WTC11 (cell line): ENCODE data around the gene SLC26A3.

Experiments used
- AR ChIP-seq: fragments of 250-450 bp; sonication (Bioruptor Pico); IDR thresholded peaks from 2 replicates; pipeline ENCODE4 v1.9.0; 2021; ENCODE audit warnings: mild to moderate bottlenecking
- CTCF ChIP-seq: fragments of 200-600 bp; IDR thresholded peaks from 2 replicates; pipeline ENCODE4 v1.8.0; 2022; ENCODE audit warnings: antibody characterized with exemption
- ETV6 ChIP-seq: sonication (generic); formaldehyde crosslinking; IDR thresholded peaks from 2 replicates; pipeline ENCODE4 v1.8.1; 2022; ENCODE audit warnings: mild to moderate bottlenecking, missing genetic modification reagents
- FOXJ3 ChIP-seq: sonication (generic); formaldehyde crosslinking; IDR thresholded peaks from 2 replicates; pipeline ENCODE4 v1.9.0; 2021; ENCODE audit warnings: missing genetic modification reagents, mild to moderate bottlenecking, borderline replicate concordance
- HMGXB4 ChIP-seq: sonication (generic); formaldehyde crosslinking; IDR thresholded peaks from 2 replicates; pipeline ENCODE4 v1.8.1; 2023; ENCODE audit warnings: mild to moderate bottlenecking, moderate library complexity, missing genetic modification reagents
- JUN ChIP-seq: sonication (generic); formaldehyde crosslinking; IDR thresholded peaks from 2 replicates; pipeline ENCODE4 v1.8.0; 2023; ENCODE audit warnings: mild to moderate bottlenecking, missing genetic modification reagents
- MYBL2 ChIP-seq: sonication (generic); formaldehyde crosslinking; IDR thresholded peaks from 2 replicates; pipeline ENCODE4 v1.8.1; 2023; ENCODE audit warnings: mild to moderate bottlenecking, moderate library complexity, missing genetic modification reagents
- NFE2L1 ChIP-seq: sonication (generic); formaldehyde crosslinking; IDR thresholded peaks from 2 replicates; pipeline ENCODE4 v1.8.1; 2023; ENCODE audit warnings: missing genetic modification reagents
- NFYB ChIP-seq: sonication (generic); formaldehyde crosslinking; conservative IDR thresholded peaks from 2 replicates; pipeline ENCODE4 v1.8.0; 2022; ENCODE audit warnings: low read depth, missing genetic modification reagents
- SMAD3 ChIP-seq: sonication (generic); formaldehyde crosslinking; IDR thresholded peaks from 2 replicates; pipeline ENCODE4 v1.8.0; 2022; ENCODE audit warnings: missing genetic modification reagents, mild to moderate bottlenecking, borderline replicate concordance
- STAT6 ChIP-seq: sonication (generic); formaldehyde crosslinking; conservative IDR thresholded peaks from 2 replicates; pipeline ENCODE4 v1.8.1; 2023; ENCODE audit warnings: mild to moderate bottlenecking, low read depth, missing genetic modification reagents, moderate library complexity
- TEAD4 ChIP-seq: sonication (generic); formaldehyde crosslinking; IDR thresholded peaks from 2 replicates; pipeline ENCODE4 v1.8.0; 2022; ENCODE audit warnings: mild to moderate bottlenecking, missing genetic modification reagents

GRCh38 chr7:107850643-107851042 lies 47.6 kb upstream of the SLC26A3 start:
- TF ChIP-seq TEAD4 (CRISPR knock-in tag) (no peak), CTCF (no peak), NFE2L1 (no peak), HMGXB4 (no peak), AR (CRISPR knock-in tag) (no peak), STAT6 (no peak), MYBL2 (CRISPR knock-in tag) (no peak), FOXJ3 (no peak), SMAD3 (CRISPR knock-in tag) (no peak), ETV6 (no peak), NFYB (CRISPR knock-in tag) (no peak), JUN (CRISPR knock-in tag) (no peak)
